ENCODE data around the gene F11.

DNA sequence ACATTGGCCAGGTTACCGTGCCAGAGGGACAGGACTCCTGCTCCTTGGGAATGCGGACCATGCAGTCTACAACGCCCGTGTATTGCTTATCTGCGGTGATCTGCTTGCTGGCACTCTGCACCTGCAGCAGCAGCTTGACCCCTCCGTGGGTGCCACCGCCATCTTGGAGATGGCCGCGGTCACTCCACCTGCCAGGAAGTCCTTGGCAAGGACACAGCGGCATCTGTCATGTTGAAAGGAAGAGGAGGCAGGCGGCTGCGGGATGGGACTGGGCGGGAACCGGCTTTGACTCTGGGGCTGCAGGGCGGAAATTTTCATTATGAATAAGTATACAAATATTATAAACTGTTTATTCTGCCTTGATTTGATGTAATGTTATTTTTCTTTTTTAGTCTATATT lies 63.4 kb downstream of the F11 start:
- no peak for TF ChIP-seq POLR2A (IDR thresholded peaks at IDR 0.05)
- TF ChIP-seq, protein P1, sequence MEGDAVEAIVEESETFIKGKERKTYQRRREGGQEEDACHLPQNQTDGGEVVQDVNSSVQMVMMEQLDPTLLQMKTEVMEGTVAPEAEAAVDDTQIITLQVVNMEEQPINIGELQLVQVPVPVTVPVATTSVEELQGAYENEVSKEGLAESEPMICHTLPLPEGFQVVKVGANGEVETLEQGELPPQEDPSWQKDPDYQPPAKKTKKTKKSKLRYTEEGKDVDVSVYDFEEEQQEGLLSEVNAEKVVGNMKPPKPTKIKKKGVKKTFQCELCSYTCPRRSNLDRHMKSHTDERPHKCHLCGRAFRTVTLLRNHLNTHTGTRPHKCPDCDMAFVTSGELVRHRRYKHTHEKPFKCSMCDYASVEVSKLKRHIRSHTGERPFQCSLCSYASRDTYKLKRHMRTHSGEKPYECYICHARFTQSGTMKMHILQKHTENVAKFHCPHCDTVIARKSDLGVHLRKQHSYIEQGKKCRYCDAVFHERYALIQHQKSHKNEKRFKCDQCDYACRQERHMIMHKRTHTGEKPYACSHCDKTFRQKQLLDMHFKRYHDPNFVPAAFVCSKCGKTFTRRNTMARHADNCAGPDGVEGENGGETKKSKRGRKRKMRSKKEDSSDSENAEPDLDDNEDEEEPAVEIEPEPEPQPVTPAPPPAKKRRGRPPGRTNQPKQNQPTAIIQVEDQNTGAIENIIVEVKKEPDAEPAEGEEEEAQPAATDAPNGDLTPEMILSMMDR (IDR thresholded peaks at IDR 0.05), result no peak

All from esophagus squamous epithelium (tissue), 4 donors.